ENCODE data around the gene GOLGA6A.
A peak's percentile ranks its signal among the peaks of the same experiment; 100 is the strongest.

GOLGA6A gene

DNA sequence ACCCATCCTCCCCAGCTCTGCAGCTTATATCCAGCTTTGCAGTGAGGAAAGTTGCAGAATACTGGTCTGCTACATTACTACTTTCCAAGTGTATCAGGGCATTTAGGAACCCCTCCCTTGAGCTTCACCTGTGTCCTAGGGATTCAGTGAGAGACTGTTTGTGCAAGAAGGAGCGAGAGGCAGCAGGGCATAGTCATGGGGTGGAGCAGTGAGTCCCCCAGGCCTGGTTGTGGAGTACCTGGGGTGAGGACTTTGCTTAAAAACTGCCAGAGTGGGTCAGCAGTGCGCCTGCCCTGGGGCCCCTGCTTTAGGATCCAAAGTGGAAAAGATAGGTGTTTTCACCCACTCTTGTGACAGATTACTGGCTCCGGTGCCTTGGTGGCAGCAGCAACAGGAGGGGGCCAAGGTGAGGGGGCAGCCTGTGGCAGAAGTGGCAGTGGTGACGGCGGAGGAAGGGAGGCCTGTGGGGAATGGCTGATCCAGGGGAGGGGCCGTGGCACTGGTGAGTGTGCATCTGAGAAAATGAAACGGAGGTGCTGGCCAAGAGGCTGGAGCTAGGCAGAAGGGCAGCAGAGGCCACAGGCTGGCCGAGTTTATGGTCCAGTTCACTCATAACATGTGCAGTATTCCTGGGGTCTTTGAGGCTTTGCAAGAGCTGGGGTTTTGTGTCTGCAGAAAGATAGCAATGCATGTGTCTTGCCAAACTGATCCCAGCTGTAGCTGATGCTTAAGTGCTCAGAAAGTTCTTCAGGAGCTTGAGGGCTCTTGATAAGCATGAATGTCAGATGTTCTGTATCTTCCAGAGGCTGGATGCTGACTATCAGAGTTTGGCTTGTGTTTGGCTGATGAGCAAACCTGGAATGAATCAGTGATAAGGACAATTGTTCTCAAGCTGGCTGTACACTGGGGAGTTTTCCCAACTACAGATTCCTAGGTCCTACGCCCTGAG lies 43.4 kb downstream of the GOLGA6A start:
- no peaks in the 10 kb centered on the region for H3K9me3 ChIP-seq (ENCODE audit: low read length)
- H3K9me2 ChIP-seq (ENCODE audit: low read depth, low read length), result no peaks in the 10 kb centered on the region
- TF ChIP-seq, protein P1, sequence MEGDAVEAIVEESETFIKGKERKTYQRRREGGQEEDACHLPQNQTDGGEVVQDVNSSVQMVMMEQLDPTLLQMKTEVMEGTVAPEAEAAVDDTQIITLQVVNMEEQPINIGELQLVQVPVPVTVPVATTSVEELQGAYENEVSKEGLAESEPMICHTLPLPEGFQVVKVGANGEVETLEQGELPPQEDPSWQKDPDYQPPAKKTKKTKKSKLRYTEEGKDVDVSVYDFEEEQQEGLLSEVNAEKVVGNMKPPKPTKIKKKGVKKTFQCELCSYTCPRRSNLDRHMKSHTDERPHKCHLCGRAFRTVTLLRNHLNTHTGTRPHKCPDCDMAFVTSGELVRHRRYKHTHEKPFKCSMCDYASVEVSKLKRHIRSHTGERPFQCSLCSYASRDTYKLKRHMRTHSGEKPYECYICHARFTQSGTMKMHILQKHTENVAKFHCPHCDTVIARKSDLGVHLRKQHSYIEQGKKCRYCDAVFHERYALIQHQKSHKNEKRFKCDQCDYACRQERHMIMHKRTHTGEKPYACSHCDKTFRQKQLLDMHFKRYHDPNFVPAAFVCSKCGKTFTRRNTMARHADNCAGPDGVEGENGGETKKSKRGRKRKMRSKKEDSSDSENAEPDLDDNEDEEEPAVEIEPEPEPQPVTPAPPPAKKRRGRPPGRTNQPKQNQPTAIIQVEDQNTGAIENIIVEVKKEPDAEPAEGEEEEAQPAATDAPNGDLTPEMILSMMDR (IDR thresholded peaks at IDR 0.05; ENCODE audit: low read length), result no peak
- no peak for TF ChIP-seq EZH2 (IDR thresholded peaks at IDR 0.05; ENCODE audit: borderline replicate concordance, low read length)
- H3F3A ChIP-seq (ENCODE audit: insufficient read depth, low read length), result no peaks in the 10 kb centered on the region
- no peaks in the 10 kb centered on the region for H3K4me1 ChIP-seq (ENCODE audit: insufficient read depth, low read length, severe bottlenecking)
- H3K36me3 ChIP-seq (ENCODE audit: insufficient read depth, low read length), result no peaks in the 10 kb centered on the region; the same call in 1 of the 2 replicates
- no peaks in the 10 kb centered on the region; the same call in 1 of the 2 replicates for H3K27me3 ChIP-seq (ENCODE audit: insufficient read depth, low read length)
- no peak overlapping the region for H2AFZ ChIP-seq (ENCODE audit: low read length)
- H3K4me3 ChIP-seq (ENCODE audit: low read depth, low read length, poor library complexity, severe bottlenecking), result no peak overlapping the region
- H4K20me1 ChIP-seq (ENCODE audit: insufficient read depth, low read length), result no peaks in the 10 kb centered on the region
- no peaks in the 10 kb centered on the region for H3K79me2 ChIP-seq (ENCODE audit: insufficient read depth, low read length)
- no peak overlapping the region for H3K4me2 ChIP-seq (ENCODE audit: low read length)
- no peak overlapping the region for H3K27ac ChIP-seq (ENCODE audit: low read depth, low read length, poor library complexity, severe bottlenecking)
- no peak overlapping the region for H3K9ac ChIP-seq (ENCODE audit: low read length)

- Histone ChIP-seq H3F3A (ENCODE audit: insufficient read depth, low read length) (no peaks in the 10 kb centered on the region), H3K9ac (ENCODE audit: low read length) (no peak overlapping the region), H3K27ac (ENCODE audit: low read depth, low read length, poor library complexity, severe bottlenecking) (no peak overlapping the region), H3K4me1 (ENCODE audit: insufficient read depth, low read length, severe bottlenecking) (no peaks in the 10 kb centered on the region), H2AFZ (ENCODE audit: low read length) (no peak overlapping the region), H3K9me2 (ENCODE audit: low read depth, low read length) (no peaks in the 10 kb centered on the region), H3K79me2 (ENCODE audit: insufficient read depth, low read length) (no peaks in the 10 kb centered on the region), H3K36me3 (ENCODE audit: insufficient read depth, low read length) (no peaks in the 10 kb centered on the region; the same call in 1 of the 2 replicates), H3K4me3 (ENCODE audit: low read depth, low read length, poor library complexity, severe bottlenecking) (no peak overlapping the region), H3K9me3 (ENCODE audit: low read length) (no peaks in the 10 kb centered on the region), H4K20me1 (ENCODE audit: insufficient read depth, low read length) (no peaks in the 10 kb centered on the region), H3K4me2 (ENCODE audit: low read length) (no peak overlapping the region), H3K27me3 (ENCODE audit: insufficient read depth, low read length) (no peaks in the 10 kb centered on the region; the same call in 1 of the 2 replicates)
- TF ChIP-seq, protein P1 (IDR thresholded peaks at IDR 0.05; ENCODE audit: low read length), result no peak
- TF ChIP-seq EZH2 (IDR thresholded peaks at IDR 0.05; ENCODE audit: borderline replicate concordance, low read length), result no peak
These were observed 44.9 kb downstream of the GOLGA6A start for GRCh38 chr15:74037171-74038117.

DNA sequence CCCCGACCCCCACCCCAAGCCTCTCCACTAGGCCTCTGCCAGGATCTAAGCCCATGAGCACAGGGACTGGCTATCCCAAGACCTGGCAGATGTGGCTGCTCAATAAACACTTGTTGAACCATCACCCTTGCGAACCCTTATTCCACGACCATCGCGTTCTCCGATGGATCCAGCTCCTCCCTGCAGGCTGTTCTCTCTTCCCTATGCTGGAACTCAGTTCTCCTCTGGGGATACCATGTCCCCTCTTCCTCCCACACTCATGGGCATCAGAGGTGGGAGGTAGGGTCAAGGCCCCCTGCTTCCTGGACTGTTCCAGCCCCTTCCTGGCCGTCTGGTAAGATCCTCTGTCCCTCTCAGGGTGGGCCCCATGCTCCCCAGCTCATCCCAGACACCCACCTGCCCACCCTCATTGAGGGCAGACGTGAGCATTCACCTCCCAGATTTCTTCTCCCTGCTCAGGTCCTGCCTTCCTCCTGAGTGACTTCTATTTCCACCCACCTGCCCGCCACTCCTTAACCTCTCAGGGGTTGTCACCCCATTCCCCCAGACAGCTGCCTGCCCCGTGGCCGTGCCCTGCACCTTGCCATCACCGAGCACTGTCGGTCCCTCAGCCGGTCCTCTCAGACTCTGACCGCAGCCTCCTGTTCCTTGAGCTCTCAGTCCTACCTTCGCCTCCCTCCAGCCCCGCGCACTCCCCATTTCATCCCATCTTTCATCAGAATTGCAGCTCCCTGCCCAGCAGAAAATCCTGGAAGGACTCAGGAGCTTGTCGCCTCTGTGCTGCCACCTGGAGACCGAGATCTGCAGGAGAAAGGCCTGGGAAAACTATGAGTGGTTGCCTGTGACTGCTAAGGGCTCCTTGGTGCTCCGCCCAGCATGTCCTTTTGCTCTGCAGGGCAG lies 45.8 kb downstream of the GOLGA6A start:
- H2AFZ ChIP-seq (ENCODE audit: low read length), result no peak overlapping the region
- no peaks in the 10 kb centered on the region for H3K9me3 ChIP-seq (ENCODE audit: low read length)
- H3K27ac ChIP-seq (ENCODE audit: low read depth, low read length, poor library complexity, severe bottlenecking), result no peak overlapping the region
- no peaks in the 10 kb centered on the region for H3K9me2 ChIP-seq (ENCODE audit: low read depth, low read length)
- no peak overlapping the region for H3K9ac ChIP-seq (ENCODE audit: low read length)
- TF ChIP-seq EZH2 (IDR thresholded peaks at IDR 0.05; ENCODE audit: borderline replicate concordance, low read length), result no peak
- TF ChIP-seq, protein P1 (IDR thresholded peaks at IDR 0.05; ENCODE audit: low read length), result peak; percentile 36; the same call in 1 of the 2 replicates
- H3K4me1 ChIP-seq (ENCODE audit: insufficient read depth, low read length, severe bottlenecking), result no peaks in the 10 kb centered on the region
- H3K36me3 ChIP-seq (ENCODE audit: insufficient read depth, low read length), result no peaks in the 10 kb centered on the region; the same call in 1 of the 2 replicates
- no peak overlapping the region for H3K4me3 ChIP-seq (ENCODE audit: low read depth, low read length, poor library complexity, severe bottlenecking)
- H3K27me3 ChIP-seq (ENCODE audit: insufficient read depth, low read length), result no peaks in the 10 kb centered on the region; the same call in 1 of the 2 replicates
- no peaks in the 10 kb centered on the region for H3K79me2 ChIP-seq (ENCODE audit: insufficient read depth, low read length)
- H3F3A ChIP-seq (ENCODE audit: insufficient read depth, low read length), result no peaks in the 10 kb centered on the region
- no peaks in the 10 kb centered on the region for H4K20me1 ChIP-seq (ENCODE audit: insufficient read depth, low read length)
- no peak overlapping the region for H3K4me2 ChIP-seq (ENCODE audit: low read length)

Measured in OCI-LY1 (cell line).